PFSK-1 (cell line): Measurements from ENCODE around the gene SLC30A9.

Experiments
- FOXP2 ChIP-seq: optimal IDR thresholded peaks from 2 replicates; pipeline ENCODE3; 2011; ENCODE audit warnings: borderline replicate concordance, control low read depth, inconsistent platforms; ENCODE audit not compliant: insufficient read depth; ENCODE audit errors: extremely low read length, extremely low read depth
- POLR2AphosphoS5 ChIP-seq: IDR thresholded peaks from 2 replicates; pipeline ENCODE4 v1.6.1; 2012; ENCODE audit warnings: low read depth, mild to moderate bottlenecking, control low read depth, low read length, moderate library complexity
- REST ChIP-seq, 2 experiments: IDR thresholded peaks; 2 replicates each; pipeline versions ENCODE4 v1.6.1 to v1.8.0; 2011 to 2012; ENCODE audit warnings: low read depth in 2 of 2, low read length in 2 of 2, control low read depth in 1 of 2, inconsistent platforms in 1 of 2, mild to moderate bottlenecking in 1 of 2, moderate library complexity in 1 of 2; ENCODE audit not compliant: insufficient read depth in 1 of 2
- SIN3A ChIP-seq: IDR thresholded peaks from 2 replicates; pipeline ENCODE4 v1.6.1; 2012; ENCODE audit warnings: mild to moderate bottlenecking, low read length, moderate library complexity, borderline replicate concordance; ENCODE audit not compliant: insufficient read depth
- TAF1 ChIP-seq: IDR thresholded peaks from 2 replicates; pipeline ENCODE4 v1.6.1; 2012; ENCODE audit warnings: low read length, control low read depth, borderline replicate concordance; ENCODE audit not compliant: insufficient read depth

Gene SLC30A9

DNA sequence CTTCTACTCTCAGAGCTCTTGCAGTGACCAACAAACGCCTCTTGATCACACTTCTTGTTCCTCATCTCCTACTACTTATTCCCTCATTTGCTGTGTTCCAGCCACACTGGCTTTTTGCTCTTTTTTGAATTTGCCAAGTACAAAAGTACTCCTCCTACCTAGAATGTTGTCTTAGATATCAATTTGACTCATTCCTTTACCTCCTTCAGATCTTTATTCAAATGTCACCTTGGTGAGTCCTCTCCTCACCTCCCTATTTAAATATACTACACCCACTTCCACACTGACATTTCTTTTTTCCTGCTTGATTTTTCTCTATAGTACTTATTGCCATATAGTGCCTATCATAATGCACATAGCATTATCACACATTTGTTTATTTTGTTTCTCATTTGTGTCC lies 15.0 kb upstream of the SLC30A9 start:
- no peak for TF ChIP-seq POLR2AphosphoS5

- TF ChIP-seq TAF1, result no peak
Measured at GRCh38 chr4:41976775-41977516, 13.4 kb upstream of the SLC30A9 start.

DNA sequence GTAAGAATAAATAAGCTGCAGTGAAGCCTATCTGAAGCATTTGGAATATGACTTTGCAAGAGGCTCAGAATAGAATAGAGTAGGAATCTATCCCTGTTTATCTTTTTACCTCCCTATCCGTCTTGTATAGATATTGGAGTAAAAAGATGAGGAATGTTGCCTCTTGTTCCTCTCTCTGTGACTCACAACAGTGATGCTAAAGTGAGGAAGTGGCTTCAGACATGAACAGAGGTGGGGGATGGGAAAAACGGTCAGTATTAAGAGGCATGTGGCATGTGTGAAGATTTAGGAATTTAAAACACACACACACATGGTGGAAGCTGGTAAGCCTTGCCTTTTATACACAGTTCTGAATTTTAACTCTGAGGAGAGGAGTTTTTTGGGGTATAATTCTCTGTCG lies 12.6 kb upstream of the SLC30A9 start:
- TF ChIP-seq POLR2AphosphoS5 (no peak), TAF1 (no peak), REST (IDR thresholded peaks at IDR 0.05; ENCODE audit: insufficient read depth in 1 of 2, low read depth in 2 of 2, low read length in 2 of 2) (no peak), SIN3A (no peak), FOXP2 (no peak)

- TF ChIP-seq TAF1 (no peak), REST (IDR thresholded peaks at IDR 0.05; ENCODE audit: insufficient read depth in 1 of 2, low read depth in 2 of 2, low read length in 2 of 2) (no peak)
Measured at GRCh38 chr4:41981456-41981855, 8.9 kb upstream of the SLC30A9 start, which contains the start of gene DCAF4L1. Gene DCAF4L1 (plus strand): TSS chr4:41981756. CDS start chr4:41981793, 37 bp downstream.

- no peak for TF ChIP-seq TAF1
- TF ChIP-seq POLR2AphosphoS5, result no peak
- TF ChIP-seq REST (IDR thresholded peaks at IDR 0.05; ENCODE audit: insufficient read depth in 1 of 2, low read depth in 2 of 2, low read length in 2 of 2), result no peak
- TF ChIP-seq FOXP2, result no peak
- TF ChIP-seq SIN3A, result no peak
Measured at GRCh38 chr4:41982716-41983115, 7.6 kb upstream of the SLC30A9 start.

DNA sequence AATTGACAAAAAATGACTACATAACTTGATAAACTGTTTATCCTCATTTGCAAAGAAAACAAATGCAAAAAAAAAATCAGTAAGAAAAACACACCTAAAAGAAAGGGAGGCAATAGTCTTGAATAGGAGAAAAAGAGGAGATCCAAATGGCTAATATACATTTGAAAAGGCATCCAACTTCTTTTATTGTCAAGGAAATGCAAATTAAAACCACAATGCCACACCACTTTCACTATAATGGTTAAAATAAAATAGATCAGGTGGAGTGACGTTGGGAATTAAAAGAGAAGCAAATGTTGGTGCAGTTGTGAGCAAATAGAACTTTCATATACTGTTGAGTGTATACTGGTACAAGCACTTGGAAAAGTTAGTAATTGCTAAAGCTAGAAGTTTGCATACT lies 5.2 kb upstream of the SLC30A9 start:
- TF ChIP-seq TAF1 (no peak), SIN3A (no peak), FOXP2 (no peak), REST (IDR thresholded peaks at IDR 0.05; ENCODE audit: insufficient read depth in 1 of 2, low read depth in 2 of 2, low read length in 2 of 2) (no peak), POLR2AphosphoS5 (no peak)
